ENCODE measurements around the gene KLHL5. TPM values are rescaled to one million over a fixed set of nuclear protein-coding genes. Genes with fewer than 3 reads are reported as not detected.

Gene KLHL5
- total and polyA plus RNA-seq, 2 of the 4 experiments (the other 2 are of a cell fraction): 58.8 to 97.7 TPM

GRCh38 chr4:39124885-39125599 lies 63.0 kb downstream of the KLHL5 start:
- no peaks in the 10 kb centered on the region; the same call in 1 of the 2 replicates for H4K20me1 ChIP-seq (ENCODE audit: insufficient read depth, low read length)
- dilution Hi-C loops (cut with HindIII; ENCODE audit: low sequenced_read_pairs, unreplicated experiment) (no loop called here), intact Hi-C loops (cut with micrococcal nuclease) (no loop called here), in situ Hi-C loops (cut with MboI; ENCODE audit: low sequenced_read_pairs) (no loop called here)
- no peak overlapping the region for H3K4me3 ChIP-seq (ENCODE audit: insufficient read depth, low read depth, low read length)
- DNase-seq: no peak
- no peak overlapping the region for H3K23ac ChIP-seq (ENCODE audit: low read depth, low read length)
- no peak for ATAC-seq (ENCODE audit: low read depth)
- no peak overlapping the region for H2AK9ac ChIP-seq (replicated peaks; ENCODE audit: low read depth, low read length, poor library complexity)
- H3K4me1 ChIP-seq (ENCODE audit: control insufficient read depth, insufficient read depth, low read length): no peaks in the 10 kb centered on the region
- H2BK15ac ChIP-seq (ENCODE audit: low read depth, low read length): no peak overlapping the region
- no peak overlapping the region for H2BK120ac ChIP-seq (ENCODE audit: low read depth, low read length)
- CTCF ChIA-PET: no interaction called here
- H3K18ac ChIP-seq (ENCODE audit: low read depth, low read length): no peak overlapping the region
- no peak overlapping the region for H4K8ac ChIP-seq (ENCODE audit: low read depth in 2 of 2, low read length in 2 of 2)
- WGBS, 2 experiments (ENCODE audit: extremely low coverage in 2 of 2, insufficient read length in 1 of 2): 92 to 100% methylated on average over 1 to 2 of the region's 9 CpGs
- POLR2A ChIA-PET (ENCODE audit: unreplicated experiment): no interaction called here
- no peak overlapping the region for H2BK20ac ChIP-seq (ENCODE audit: low read depth, low read length)
- H3K27ac ChIP-seq (ENCODE audit: insufficient read depth, low read length): no peak overlapping the region
- H3K79me1 ChIP-seq (ENCODE audit: low read depth in 1 of 2, low read length in 2 of 2): peaks cover 0 to 7% of the 10 kb centered on the region in 2 experiments; a peak in 3 of 4 replicates
- H3K9me1 ChIP-seq (ENCODE audit: insufficient read depth, low read length): no peaks in the 10 kb centered on the region
- no peak overlapping the region for H2BK5ac ChIP-seq (ENCODE audit: low read depth, low read length, poor library complexity, severe bottlenecking)
- H4K91ac ChIP-seq (ENCODE audit: insufficient read depth, low read depth, low read length): no peak overlapping the region
- no peak overlapping the region for H2AFZ ChIP-seq (replicated peaks; ENCODE audit: low read length, poor library complexity)
- no peaks in the 10 kb centered on the region for H3K9me3 ChIP-seq (ENCODE audit: control insufficient read depth, insufficient read depth, low read length)
- TF ChIP-seq RFX5 (IDR thresholded peaks at IDR 0.05; ENCODE audit: low read depth, low read length) (no peak), CEBPB (IDR thresholded peaks at IDR 0.05; ENCODE audit: low read depth, low read length) (no peak), POLR2A (IDR thresholded peaks at IDR 0.05; ENCODE audit: low read depth, low read length) (no peak), BHLHE40 (IDR thresholded peaks at IDR 0.05; ENCODE audit: low read depth, low read length) (no peak)
- H3K4me2 ChIP-seq (ENCODE audit: low read depth, low read length): no peak overlapping the region
- no peak overlapping the region for H3K14ac ChIP-seq (replicated peaks; ENCODE audit: low read depth, low read length)
- H3K56ac ChIP-seq (ENCODE audit: extremely low read depth, insufficient read depth, low read length): no peak overlapping the region
- no peak overlapping the region for H2AK5ac ChIP-seq (ENCODE audit: low read depth, low read length)
- H4K5ac ChIP-seq (ENCODE audit: low read depth, low read length): no peak overlapping the region
- peaks cover 15% of the 10 kb centered on the region for H3K36me3 ChIP-seq (ENCODE audit: control insufficient read depth, insufficient read depth, low read length)
- H3K27me3 ChIP-seq (ENCODE audit: control insufficient read depth, insufficient read depth, low read length): no peaks in the 10 kb centered on the region
- H3K4ac ChIP-seq (ENCODE audit: low read depth, low read length): no peak overlapping the region
- BruUV-seq (replicated peaks): TSS peak; percentile 30
- no peak overlapping the region for H3K9ac ChIP-seq (ENCODE audit: low read depth, low read length)

All from IMR-90 (cell line).